IPS-11a (cell line): ENCODE data around the gene GBA2.
A peak's percentile ranks its signal among the peaks of the same experiment; 100 is the strongest.

Experiments used
- H3K4me3 ChIP-seq: one replicate; pipeline ENCODE4 v1.5.1; 2013; ENCODE audit warnings: low read depth, low read length, control low read depth

GBA2 gene

GRCh38 chr9:35695943-35696401 lies 53.1 kb downstream of the GBA2 start:
- no peak overlapping the region for H3K4me3 ChIP-seq

- no peak overlapping the region for H3K4me3 ChIP-seq
Observed at GRCh38 chr9:35691757-35692301, 57.2 kb downstream of the GBA2 start.

GRCh38 chr9:35691334-35691650 lies 57.7 kb downstream of the GBA2 start:
- H3K4me3 ChIP-seq = peak overlapping the region; percentile 54

DNA sequence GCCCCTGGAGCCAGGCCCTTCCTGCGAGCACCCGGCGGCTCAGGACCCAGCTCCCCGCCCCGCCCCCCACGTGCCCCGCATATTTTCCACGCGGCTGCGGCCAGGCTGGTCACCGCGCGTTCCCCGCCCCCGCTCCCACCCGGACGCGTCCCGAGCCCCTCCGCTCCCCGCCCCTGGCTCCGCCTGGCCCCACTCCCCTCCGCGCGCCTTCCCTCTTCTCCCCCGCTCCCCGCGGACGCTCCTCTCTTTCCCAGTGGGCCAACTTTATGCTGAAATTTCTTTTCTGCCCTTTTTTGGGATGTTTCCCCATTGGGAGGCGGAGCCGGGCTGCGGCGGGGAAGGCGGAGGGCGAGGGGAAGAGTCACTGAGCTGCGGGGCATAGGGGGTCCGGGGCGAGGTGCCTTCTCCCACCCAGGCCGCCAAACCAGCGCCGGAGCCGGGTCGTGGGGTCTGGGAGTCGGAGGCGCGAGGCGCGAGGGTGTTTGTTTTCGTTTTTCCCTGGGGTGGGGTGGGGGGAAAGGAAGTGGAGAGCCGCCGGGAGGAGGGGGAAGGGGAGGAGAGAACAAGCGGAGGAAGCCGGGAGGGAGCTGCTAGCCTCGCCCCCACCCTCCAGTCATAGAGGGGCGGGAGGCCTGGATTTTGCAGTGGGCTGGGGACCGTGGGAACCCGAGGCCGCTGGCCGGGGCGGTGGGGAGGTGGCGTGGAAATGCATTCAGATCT lies 58.3 kb downstream of the GBA2 start:
- peak overlapping the region; percentile 89 for H3K4me3 ChIP-seq

DNA sequence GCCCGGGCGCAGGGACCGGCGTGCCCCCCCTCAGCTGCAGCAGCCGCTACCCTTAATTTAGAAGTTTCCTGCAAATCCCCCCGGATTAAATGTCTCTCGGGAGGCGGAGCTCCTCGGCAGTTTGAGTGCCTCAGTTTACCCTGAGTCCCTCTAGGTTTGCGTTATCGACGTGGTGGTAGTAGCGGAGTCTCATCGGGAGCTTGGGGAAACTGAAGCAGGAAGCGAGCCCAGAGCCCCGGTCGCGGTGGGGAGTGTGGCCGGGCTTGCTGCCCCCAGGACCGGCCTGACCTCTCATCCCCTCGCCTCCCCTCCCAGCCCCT lies 58.8 kb downstream of the GBA2 start:
- H3K4me3 ChIP-seq = peak overlapping the region; percentile 89

DNA sequence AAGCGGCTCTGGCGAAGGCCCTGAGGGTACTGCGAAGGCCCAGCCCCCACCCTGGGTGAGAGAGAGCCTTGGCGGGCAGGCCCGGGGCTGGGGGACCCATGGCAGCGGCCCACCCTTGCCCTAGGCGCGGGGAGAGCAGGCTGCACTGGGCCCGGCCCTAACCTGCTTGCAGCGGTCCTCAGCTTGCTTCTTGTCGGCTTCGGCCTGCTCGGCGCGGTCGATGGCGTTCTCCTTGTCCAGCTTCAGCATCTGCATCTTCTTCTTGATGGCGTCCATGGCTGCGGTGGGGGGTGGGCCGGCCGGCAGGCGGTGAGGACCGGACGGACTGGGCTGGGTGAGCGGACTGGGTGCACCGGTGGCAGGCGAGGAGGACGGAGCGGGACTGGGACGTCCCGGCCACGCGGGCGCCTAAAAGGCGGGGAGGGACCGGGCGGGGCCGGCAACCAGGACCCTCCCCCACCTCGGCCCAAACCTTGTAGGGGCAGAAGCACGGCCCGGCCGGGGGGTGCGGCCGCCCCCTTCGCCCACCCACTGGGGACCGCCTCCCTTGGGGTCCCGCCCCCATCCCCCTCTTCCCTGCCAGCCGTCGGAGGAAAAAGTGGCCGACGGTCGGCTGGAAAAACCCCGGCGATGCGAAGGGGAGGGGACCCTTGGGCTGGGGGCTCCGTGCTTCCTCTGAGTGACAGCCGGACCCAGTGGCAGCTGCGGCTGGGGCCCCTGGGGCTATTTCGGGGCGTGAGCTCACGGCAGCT lies 59.3 kb downstream of the GBA2 start, which contains the start of gene TPM2:
TSS of gene TPM2 (minus strand) at position 384 of the 752 bp plus-strand sequence. CDS start at position 276, 108 bp downstream.
- peak within 1 kb of the TSS; percentile 89 for H3K4me3 ChIP-seq

DNA sequence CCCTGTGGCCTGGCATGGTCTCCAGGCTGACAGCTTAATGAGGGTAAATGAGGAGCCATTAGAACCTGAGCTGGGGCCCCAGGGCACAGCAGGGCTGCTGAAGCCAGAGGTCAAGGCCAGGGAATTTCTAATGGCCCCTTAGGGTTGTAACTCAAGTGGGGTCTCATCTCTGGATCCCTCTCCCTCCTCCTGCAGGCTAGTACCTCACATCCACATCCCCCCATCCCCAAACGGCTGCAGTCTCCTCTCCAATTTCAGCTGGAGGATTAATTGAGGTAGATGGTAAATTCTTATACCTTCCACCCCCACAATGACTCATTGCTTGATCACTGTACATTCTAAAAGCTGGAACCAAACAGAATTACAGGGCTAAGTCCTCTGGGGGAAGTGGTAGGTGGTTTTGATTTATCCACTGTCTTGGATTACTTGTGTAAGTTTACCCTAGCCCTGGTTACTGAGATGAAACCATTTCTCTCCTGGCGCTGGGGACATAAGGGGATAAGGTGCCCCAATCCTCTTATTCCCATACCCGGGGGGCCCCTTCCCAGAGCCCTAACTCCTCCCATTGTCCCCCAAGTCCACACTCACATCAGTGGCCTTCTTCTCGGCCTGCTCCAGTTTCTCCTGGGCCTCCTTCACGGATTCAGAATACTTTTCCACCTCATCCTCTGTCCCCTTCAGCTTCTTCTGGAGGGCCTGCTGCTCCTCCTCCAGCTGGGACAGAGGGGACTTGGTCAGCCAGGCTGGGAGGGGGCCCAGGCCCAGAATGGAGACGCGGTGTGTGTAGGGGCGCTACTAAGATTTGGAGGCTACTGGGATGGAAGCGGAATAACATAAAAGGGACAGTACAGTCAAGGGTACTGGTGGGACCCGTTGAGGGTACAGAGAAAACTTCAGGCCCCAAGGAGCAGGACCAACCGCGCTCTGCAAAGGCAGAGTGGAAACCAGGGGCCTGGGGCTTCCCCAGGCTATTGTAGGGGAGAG lies 60.2 kb downstream of the GBA2 start:
- H3K4me3 ChIP-seq = peak overlapping the region; percentile 89

GRCh38 chr9:35687972-35688557 lies 61.0 kb downstream of the GBA2 start:
- peak overlapping the region; percentile 4 for H3K4me3 ChIP-seq

DNA sequence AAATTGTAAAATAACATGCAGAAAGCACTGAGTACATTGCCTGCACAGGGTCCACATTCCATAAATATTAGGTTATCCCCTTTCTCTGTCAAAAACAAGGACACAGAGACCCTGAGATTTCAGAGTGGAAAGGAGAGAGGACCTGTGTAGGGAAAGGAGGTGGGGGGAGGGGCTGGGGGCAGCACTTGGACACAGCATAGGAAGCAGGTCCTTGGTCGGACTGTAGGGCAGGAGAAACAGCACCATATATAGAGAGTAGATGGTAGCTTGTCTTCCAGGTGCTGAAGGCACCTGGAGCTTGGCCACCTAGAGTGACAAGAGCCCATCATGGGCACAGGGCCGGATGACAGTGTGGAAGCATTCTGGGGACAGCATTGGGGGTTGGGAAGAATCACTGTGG lies 61.7 kb downstream of the GBA2 start:
- no peak overlapping the region for H3K4me3 ChIP-seq
